22Rv1 (cell line): Measurements from ENCODE around the gene OR4S1.

Source experiments
- ZFX ChIP-seq: fragments of 450-650 bp; IDR thresholded peaks from 2 replicates; pipeline ENCODE4 v1.6.1; 2017; ENCODE audit warnings: antibody characterized with exemption, borderline replicate concordance
- TF ChIP-seq, protein P1 (sequence below): fragments of 450-650 bp; IDR thresholded peaks from 2 replicates; pipeline ENCODE4 v1.5.1; 2017; ENCODE audit warnings: mild to moderate bottlenecking

DNA sequence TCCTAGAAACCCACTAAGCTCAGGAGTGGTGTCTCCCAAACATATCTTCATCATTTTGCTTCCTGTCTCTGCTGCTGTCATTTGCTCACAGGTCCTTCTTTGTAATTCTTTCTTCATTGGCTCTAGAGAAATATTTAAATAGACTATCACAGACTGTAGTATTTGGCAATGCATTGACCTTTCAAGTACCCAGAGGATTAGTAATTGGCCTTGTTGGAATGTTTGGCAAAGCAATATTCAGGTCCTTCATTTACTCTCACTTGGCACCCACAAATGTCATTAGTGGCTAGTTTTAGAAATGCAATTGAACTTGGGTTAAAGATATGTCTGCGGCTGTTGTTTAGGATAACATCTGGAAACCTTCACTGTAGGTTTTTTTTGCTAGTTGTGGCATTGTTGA, 48.7 kb downstream of the OR4S1 start:
- TF ChIP-seq, protein P1, sequence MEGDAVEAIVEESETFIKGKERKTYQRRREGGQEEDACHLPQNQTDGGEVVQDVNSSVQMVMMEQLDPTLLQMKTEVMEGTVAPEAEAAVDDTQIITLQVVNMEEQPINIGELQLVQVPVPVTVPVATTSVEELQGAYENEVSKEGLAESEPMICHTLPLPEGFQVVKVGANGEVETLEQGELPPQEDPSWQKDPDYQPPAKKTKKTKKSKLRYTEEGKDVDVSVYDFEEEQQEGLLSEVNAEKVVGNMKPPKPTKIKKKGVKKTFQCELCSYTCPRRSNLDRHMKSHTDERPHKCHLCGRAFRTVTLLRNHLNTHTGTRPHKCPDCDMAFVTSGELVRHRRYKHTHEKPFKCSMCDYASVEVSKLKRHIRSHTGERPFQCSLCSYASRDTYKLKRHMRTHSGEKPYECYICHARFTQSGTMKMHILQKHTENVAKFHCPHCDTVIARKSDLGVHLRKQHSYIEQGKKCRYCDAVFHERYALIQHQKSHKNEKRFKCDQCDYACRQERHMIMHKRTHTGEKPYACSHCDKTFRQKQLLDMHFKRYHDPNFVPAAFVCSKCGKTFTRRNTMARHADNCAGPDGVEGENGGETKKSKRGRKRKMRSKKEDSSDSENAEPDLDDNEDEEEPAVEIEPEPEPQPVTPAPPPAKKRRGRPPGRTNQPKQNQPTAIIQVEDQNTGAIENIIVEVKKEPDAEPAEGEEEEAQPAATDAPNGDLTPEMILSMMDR: no peak
- TF ChIP-seq ZFX: no peak
